Breast epithelium (tissue), 4 donors: ENCODE data around the gene IQCN. TPM values are rescaled to one million over a fixed set of nuclear protein-coding genes. Genes with fewer than 3 reads are reported as not detected.

Source experiments
- DNase-seq, 2 donors: peaks; one replicate each; pipeline ENCODE4 v3.0.0-alpha.2; 2019; ENCODE audit warnings: low spot score in 2 of 2
- H3K27ac ChIP-seq, 2 donors: fragments of 200-600 bp; sonication (generic) in 1 of 2; one replicate each; pipeline ENCODE4 v1.5.1; 2016 to 2019; ENCODE audit warnings: mild to moderate bottlenecking in 1 of 2
- H3K27me3 ChIP-seq, 2 donors: fragments of 200-600 bp; sonication (generic) in 1 of 2; one replicate each; pipeline versions ENCODE4 v1.5.1 to v1.6.0; 2017 to 2019; ENCODE audit warnings: control low read depth in 1 of 2, mild to moderate bottlenecking in 1 of 2
- H3K36me3 ChIP-seq: fragments of 200-600 bp; one replicate; pipeline ENCODE4 v1.5.1; 2019
- H3K4me1 ChIP-seq, 2 donors: fragments of 200-600 bp; sonication (generic); one replicate each; pipeline ENCODE4 v1.5.1; 2016 to 2019; ENCODE audit warnings: control low read depth in 1 of 2
- H3K4me3 ChIP-seq, 3 donors: fragments of 200-600 bp; sonication (generic); 1 replicate in 2 of 3; 2 replicates in 1 of 3; pipeline ENCODE4 v1.5.1; 2016 to 2019; ENCODE audit warnings: mild to moderate bottlenecking in 3 of 3, moderate library complexity in 2 of 3
- H3K9me3 ChIP-seq, 2 donors: fragments of 200-600 bp; sonication (generic) in 1 of 2; one replicate each; pipeline ENCODE4 v1.5.1; 2016 to 2019; ENCODE audit warnings: control low read depth in 1 of 2
- POLR2A ChIP-seq: fragments of 450-650 bp; IDR thresholded peaks from one replicate; pipeline ENCODE4 v1.6.1; 2016; ENCODE audit warnings: antibody characterized with exemption, mild to moderate bottlenecking, moderate library complexity
- POLR2AphosphoS5 ChIP-seq, 3 donors: sonication (generic); formaldehyde crosslinking; IDR thresholded peaks; one replicate each; pipeline ENCODE4 v1.6.1; 2017; ENCODE audit warnings: antibody characterized with exemption in 3 of 3
- intact Hi-C: fragments of 100-400 bp; cut with DNase I; formaldehyde crosslinking; loops from one replicate; pipeline ENCODE4 v1.15.1; 2023; ENCODE audit warnings: low total_unique reads
- total RNA-seq, 3 donors: library from RNA; depleted of rRNA; stranded (reverse); fragments of >200 nt; gene quantifications; one replicate each; pipeline ENCODE4 v1.1.0, GENCODE V29; 2016
- TF ChIP-seq, protein P1 (sequence below), 3 donors: fragments of 450-650 bp; IDR thresholded peaks; one replicate each; pipeline ENCODE4 v1.5.1; 2016 to 2017; ENCODE audit warnings: antibody characterized with exemption in 3 of 3, mild to moderate bottlenecking in 3 of 3, moderate library complexity in 3 of 3

The IQCN gene
- total RNA-seq, 3 donors from 2014 or later, result 7.0 to 16.6 (median 9.5) TPM

DNA sequence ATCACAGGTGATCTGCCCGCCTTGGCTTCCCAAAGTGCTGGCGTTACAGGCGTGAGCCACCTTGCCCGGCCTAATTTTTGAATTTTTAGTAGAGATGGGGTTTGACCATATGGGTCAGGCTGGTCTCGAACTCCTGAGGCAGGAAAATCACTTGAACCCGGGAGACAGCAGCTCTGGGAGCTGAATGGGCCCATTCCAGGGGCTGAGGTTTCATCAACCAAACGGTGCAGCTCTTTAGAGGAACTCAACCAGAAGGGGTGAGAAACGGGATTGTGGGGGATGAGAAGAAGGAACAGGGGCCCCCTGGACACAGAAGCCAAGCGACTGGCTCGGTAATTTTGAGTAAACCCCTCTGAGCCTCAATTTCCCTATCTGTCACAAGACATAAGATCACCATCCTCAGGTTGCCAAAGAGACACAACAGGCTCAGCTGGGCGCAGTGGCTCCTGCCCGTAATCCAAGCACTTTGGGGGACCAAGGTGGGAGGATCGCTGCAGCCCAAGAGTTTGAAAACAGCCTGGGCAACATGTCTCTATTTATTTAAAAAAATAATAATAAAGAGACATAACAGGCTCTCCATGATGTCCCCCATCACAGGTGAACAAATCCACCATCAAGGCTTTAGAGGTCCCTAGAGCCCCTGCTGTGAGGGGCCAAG is 562 bp downstream of the IQCN start:
- no peaks in the 10 kb centered on the region for H3K27me3 ChIP-seq

DNA sequence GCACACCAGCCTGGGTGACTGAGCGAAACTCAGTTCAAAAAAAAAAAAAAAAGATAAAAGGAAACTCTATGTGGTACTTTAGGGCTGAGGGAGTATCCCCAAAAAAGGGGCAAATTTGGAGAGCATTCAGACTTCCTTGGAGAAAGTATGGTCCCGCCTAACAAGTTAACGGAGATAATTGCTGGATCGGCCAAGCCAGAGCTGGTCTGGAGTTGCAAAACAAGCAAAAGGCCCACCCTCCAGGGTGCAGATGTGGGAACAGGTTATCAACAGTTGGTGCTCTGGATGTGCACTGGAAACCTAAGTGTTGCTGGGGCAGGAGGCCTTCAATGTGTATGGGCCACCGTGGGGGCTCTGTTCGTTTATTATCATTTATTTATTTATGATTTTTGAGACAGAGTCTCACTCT is 2.8 kb downstream of the IQCN start:
- Histone ChIP-seq H3K27me3 (no peaks in the 10 kb centered on the region), H3K9me3 (no peaks in the 10 kb centered on the region), H3K27ac (no peak overlapping the region), H3K4me3 (no peak overlapping the region), H3K4me1 (peaks cover 14% of the 10 kb centered on the region in 2 donors), H3K36me3 (no peaks in the 10 kb centered on the region)
- DNase-seq, result no peak
- TF ChIP-seq POLR2AphosphoS5 (IDR thresholded peaks at IDR 0.05) (peak in 1 of 3 donors; percentile 56), POLR2A (no peak)
- intact Hi-C loops, result no loop called here

More for the DNA sequence above, 562 bp downstream of the IQCN start:
- H3K9me3 ChIP-seq, result no peaks in the 10 kb centered on the region
- H3K4me3 ChIP-seq, result no peak overlapping the region
- intact Hi-C loops, result no loop called here
- no peak for DNase-seq
- TF ChIP-seq POLR2A (no peak), POLR2AphosphoS5 (IDR thresholded peaks at IDR 0.05) (peak in 1 of 3 donors; percentile 58)
- peaks cover 14% of the 10 kb centered on the region in 2 donors for H3K4me1 ChIP-seq
- H3K36me3 ChIP-seq, result no peaks in the 10 kb centered on the region
- H3K27ac ChIP-seq, result peak overlapping the region; percentile 85 to 87

DNA sequence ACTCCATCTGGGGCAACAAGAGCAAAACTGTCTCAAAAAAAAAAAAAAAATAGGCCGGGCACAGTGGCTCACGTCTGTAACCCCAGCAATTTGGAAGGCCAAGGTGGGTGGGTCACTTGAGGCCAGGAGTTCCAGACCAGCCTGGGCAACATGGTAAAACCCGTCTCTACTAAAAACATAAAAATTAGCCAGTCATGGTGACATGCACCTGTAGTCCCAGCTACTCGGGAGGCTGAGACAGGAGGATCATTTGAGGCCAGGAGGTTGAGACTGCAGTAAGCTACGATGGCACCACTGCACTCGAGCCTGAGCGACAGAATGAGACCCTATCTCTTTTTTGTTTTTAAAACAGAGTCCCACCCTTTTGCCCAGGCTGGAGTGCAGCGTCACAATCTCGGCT is 3.9 kb downstream of the IQCN start:
- DNase-seq, result no peak
- no peak overlapping the region for H3K4me3 ChIP-seq
- intact Hi-C loops, result no loop called here
- H3K4me1 ChIP-seq, result peaks cover 8 to 9% of the 10 kb centered on the region in 2 donors
- no peaks in the 10 kb centered on the region for H3K9me3 ChIP-seq
- H3K36me3 ChIP-seq, result no peaks in the 10 kb centered on the region
- TF ChIP-seq POLR2AphosphoS5 (IDR thresholded peaks at IDR 0.05), result no peak
- TF ChIP-seq, protein P1, sequence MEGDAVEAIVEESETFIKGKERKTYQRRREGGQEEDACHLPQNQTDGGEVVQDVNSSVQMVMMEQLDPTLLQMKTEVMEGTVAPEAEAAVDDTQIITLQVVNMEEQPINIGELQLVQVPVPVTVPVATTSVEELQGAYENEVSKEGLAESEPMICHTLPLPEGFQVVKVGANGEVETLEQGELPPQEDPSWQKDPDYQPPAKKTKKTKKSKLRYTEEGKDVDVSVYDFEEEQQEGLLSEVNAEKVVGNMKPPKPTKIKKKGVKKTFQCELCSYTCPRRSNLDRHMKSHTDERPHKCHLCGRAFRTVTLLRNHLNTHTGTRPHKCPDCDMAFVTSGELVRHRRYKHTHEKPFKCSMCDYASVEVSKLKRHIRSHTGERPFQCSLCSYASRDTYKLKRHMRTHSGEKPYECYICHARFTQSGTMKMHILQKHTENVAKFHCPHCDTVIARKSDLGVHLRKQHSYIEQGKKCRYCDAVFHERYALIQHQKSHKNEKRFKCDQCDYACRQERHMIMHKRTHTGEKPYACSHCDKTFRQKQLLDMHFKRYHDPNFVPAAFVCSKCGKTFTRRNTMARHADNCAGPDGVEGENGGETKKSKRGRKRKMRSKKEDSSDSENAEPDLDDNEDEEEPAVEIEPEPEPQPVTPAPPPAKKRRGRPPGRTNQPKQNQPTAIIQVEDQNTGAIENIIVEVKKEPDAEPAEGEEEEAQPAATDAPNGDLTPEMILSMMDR (IDR thresholded peaks at IDR 0.05), result no peak
- no peak for TF ChIP-seq POLR2A
- H3K27me3 ChIP-seq, result no peaks in the 10 kb centered on the region
- no peak overlapping the region for H3K27ac ChIP-seq

DNA sequence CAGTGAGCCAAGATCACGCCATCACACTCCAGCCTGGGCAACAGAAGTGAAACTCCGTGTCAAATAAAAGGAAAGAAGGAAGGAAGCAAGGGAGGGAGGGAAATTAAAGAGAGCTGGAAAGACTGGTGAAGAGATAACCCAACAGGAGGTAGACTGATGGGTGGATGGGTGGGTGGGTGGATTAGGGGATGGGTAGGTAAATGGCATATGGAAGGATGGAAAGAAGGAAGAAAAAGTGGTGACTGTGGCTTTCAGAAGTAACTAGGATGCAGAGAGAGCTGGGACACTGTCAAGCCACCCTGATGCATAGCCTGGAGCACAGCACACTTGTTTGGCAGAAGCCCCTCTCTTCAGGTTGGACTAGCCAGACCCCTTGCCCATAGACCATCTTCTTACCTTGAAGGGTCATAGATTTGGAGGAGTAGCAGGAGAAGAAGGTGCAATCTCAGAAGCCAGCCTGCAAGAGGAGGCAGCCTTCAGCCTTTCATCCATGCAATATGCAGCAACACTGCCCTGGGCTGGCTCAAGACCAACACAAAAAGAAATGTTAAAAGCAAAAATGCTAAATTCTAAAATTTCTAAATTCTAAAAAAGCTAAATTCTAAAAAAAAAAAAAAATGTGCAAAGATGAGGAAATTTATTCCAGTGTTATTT is 5.1 kb downstream of the IQCN start:
- Histone ChIP-seq H3K4me3 (no peak overlapping the region), H3K27ac (no peak overlapping the region), H3K9me3 (no peaks in the 10 kb centered on the region), H3K36me3 (peaks cover 5% of the 10 kb centered on the region), H3K4me1 (peaks cover 0 to under 1% of the 10 kb centered on the region in 2 donors), H3K27me3 (no peaks in the 10 kb centered on the region)
- intact Hi-C loops, result loop anchor here (10.0 kb wide), 1 partner anchor 146 kb away; the partner anchor contains the start of gene SSBP4
- TF ChIP-seq, protein P1 (IDR thresholded peaks at IDR 0.05), result no peak
- DNase-seq, result no peak

DNA sequence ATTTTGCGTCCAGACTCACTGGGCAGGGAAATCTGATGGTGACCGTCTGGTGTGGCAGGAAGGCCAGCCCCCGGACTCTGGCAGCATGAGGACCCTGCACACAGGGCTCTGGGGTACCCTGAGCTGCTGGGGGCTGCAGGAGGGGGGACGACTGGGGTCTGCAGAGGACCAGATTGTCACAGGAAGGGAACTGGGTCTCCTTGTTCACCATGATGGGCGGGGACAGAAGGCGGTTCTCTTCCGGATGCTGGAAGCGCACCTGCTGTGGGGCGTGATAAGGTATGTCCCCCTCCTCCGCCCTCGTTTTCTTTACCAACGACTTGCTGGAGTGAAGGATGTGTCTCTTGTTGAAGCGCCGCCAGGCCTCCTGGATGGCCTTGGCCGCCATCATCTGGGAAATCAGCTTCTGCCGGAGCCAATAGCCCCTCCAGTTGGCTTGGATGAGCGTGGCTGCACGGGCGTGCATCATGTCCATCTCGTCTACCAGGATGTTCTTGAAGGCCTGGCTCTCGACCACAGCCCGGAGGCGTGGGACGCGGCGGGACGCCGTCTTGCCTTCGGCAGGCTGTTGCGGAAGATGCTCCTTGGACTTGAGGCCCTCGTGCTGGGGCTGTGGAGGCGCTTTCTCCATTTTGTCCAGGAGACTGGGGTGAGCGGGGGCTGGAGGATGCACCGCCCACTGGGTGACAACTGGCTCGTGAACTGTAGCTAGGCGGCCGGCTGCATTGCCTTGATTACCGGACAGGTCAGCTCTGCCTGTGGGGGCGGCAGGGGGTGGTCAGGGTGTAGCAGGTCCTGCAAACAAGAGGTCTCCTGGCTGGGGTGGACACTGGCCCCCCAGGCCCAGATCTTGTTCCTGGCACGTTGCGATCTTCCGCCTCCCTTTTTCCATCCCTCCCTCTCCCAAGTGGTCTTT is 7.2 kb downstream of the IQCN start:
- H3K27me3 ChIP-seq, result no peaks in the 10 kb centered on the region
- intact Hi-C loops, result loop anchor here (10.0 kb wide), 1 partner anchor 148 kb away; the partner anchor contains the start of gene SSBP4
- no peak overlapping the region for H3K4me3 ChIP-seq
- no peaks in the 10 kb centered on the region for H3K9me3 ChIP-seq
- no peak for DNase-seq
- H3K36me3 ChIP-seq, result peaks cover 5% of the 10 kb centered on the region
- H3K4me1 ChIP-seq, result no peaks in the 10 kb centered on the region
- no peak for TF ChIP-seq POLR2A
- TF ChIP-seq, protein P1 (IDR thresholded peaks at IDR 0.05), result no peak
- no peak for TF ChIP-seq POLR2AphosphoS5 (IDR thresholded peaks at IDR 0.05)
- no peak overlapping the region for H3K27ac ChIP-seq
